Common myeloid progenitor, CD34-positive (primary cell): ENCODE measurements around the gene MLPH.

Experiments used
- CTCF ChIA-PET: fragments of 350-600 bp; sonication (Branson Sonifier 250); formaldehyde crosslinking; loops from one replicate; lab custom pipeline; 2021; ENCODE audit warnings: antibody characterized with exemption; lab: Charles Lee
- POLR2A ChIA-PET: fragments of 350-600 bp; sonication (Branson Sonifier 250); formaldehyde crosslinking; loops from one replicate; lab custom pipeline; 2021; ENCODE audit warnings: antibody characterized with exemption; lab: Charles Lee
- DNase-seq, 3 donors: peaks; one replicate each; pipeline versions ENCODE4 v3.0.0 to v3.0.0-alpha.2; 2013
- H3K27ac ChIP-seq, 2 experiments: 1 replicate in 1 of 2; 2 replicates in 1 of 2; pipeline ENCODE4 v1.7.0; 2013; ENCODE audit warnings: inconsistent platforms in 2 of 2, low read length in 2 of 2, mild to moderate bottlenecking in 2 of 2, low read depth in 1 of 2, moderate library complexity in 1 of 2; ENCODE audit not compliant: severe bottlenecking in 2 of 2, insufficient read depth in 1 of 2, poor library complexity in 1 of 2
- H3K27me3 ChIP-seq, 5 experiments: replicated peaks in 2 of 5; 1 replicate in 3 of 5; 2 replicates in 2 of 5; pipeline versions ENCODE4 v1.6.1 to v1.7.0; 2013; ENCODE audit warnings: low read length in 4 of 5, mild to moderate bottlenecking in 2 of 5, moderate library complexity in 2 of 5, inconsistent platforms in 1 of 5; ENCODE audit not compliant: insufficient read depth in 5 of 5, control insufficient read depth in 4 of 5
- H3K36me3 ChIP-seq, 4 experiments: 1 replicate in 2 of 4; 2 replicates in 2 of 4; pipeline versions ENCODE4 v1.6.1 to v1.7.0; 2013; ENCODE audit warnings: low read length in 3 of 4, control low read depth in 1 of 4, mild to moderate bottlenecking in 1 of 4; ENCODE audit not compliant: control insufficient read depth in 4 of 4, insufficient read depth in 4 of 4
- H3K4me1 ChIP-seq, 4 experiments: 1 replicate in 3 of 4; 2 replicates in 1 of 4; pipeline versions ENCODE4 v1.6.1 to v1.7.1; 2013; ENCODE audit warnings: low read length in 3 of 4, mild to moderate bottlenecking in 3 of 4, control low read depth in 1 of 4, inconsistent platforms in 1 of 4, moderate library complexity in 1 of 4; ENCODE audit not compliant: control insufficient read depth in 4 of 4, insufficient read depth in 4 of 4; ENCODE audit errors: control extremely low read depth in 1 of 4
- H3K4me3 ChIP-seq, 7 experiments: 1 replicate in 4 of 7; 2 replicates in 3 of 7; pipeline versions ENCODE4 v1.5.1 to v1.7.0; 2013; ENCODE audit warnings: mild to moderate bottlenecking in 7 of 7, low read length in 6 of 7, moderate library complexity in 6 of 7, inconsistent platforms in 2 of 7, low read depth in 2 of 7, control low read depth in 1 of 7; ENCODE audit not compliant: insufficient read depth in 4 of 7, control insufficient read depth in 1 of 7; ENCODE audit errors: extremely low read depth in 1 of 7
- H3K9me3 ChIP-seq, 5 experiments: 1 replicate in 4 of 5; 2 replicates in 1 of 5; pipeline versions ENCODE4 v1.6.1 to v1.7.1; 2013; ENCODE audit warnings: low read length in 4 of 5, mild to moderate bottlenecking in 2 of 5, inconsistent platforms in 1 of 5, low read depth in 1 of 5, moderate library complexity in 1 of 5; ENCODE audit not compliant: control insufficient read depth in 4 of 5, insufficient read depth in 2 of 5; ENCODE audit errors: control extremely low read depth in 1 of 5
- WGBS: methylation state at CpG from one replicate; pipeline ENCODE4 v1.1.5; 2013; ENCODE audit not compliant: insufficient coverage; 5-methylcytosine and 5-hydroxymethylcytosine counted together

MLPH gene

DNA sequence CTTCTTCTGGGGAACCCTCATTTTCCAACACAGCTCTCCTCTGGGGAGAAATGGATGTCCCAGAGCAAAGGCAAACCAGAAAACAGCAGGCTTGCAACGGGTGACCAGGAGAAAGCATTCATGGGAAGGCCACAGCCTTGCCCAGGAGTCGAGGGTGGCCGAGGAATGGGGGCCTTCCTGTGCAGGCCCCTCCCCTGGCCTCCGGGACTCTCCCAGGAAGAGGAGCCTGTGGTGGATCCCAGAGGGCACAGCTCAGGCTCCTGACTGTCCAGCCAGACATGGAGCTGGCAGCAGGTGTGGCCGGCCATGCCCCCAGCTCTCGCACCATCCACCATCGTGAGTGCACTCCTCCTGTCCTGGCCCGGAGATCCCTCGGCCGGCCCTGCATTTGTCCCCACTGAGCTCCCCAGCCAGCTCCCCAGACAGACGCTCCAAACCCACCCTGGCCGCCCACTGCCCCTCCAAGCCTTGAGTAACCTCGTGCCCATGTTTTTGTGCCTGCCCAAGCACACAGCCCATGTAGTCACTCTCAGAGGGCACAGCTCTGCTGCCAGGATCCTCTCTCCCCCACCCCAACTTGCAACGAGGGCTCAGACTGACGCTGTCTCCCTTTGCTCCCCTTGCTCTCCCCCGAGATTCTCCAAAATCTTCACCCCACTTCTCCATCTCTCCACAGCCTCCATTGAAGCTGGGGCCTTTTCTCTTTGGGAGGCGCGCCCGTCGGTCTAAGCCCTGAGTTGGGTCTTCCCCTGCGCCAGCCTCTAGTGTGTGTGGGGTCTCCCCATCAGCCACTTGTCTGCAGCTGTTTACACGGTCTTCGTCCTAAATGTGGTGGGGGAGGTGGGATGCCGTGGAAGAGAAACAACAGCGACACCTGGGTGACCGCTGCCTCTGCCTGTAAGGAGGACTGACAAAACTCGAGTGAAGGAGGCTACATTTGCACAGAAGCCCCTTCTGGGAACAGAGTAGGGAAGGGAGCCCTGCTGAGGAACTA, 89.1 kb downstream of the MLPH start:
- 93% methylated on average over 22 of the region's 27 CpGs for WGBS
- no peaks in the 10 kb centered on the region for H3K36me3 ChIP-seq
- ChIA-PET POLR2A (no interaction called here), CTCF (interaction anchor here (0.5 to 1.1 kb wide), 5 partner anchors 30 to 307 kb away, joined by 3 to 6 read pairs (median 3); no protein-coding TSS in a partner anchor)
- DNase-seq: no peak
- no peaks in the 10 kb centered on the region for H3K9me3 ChIP-seq
- H3K4me3 ChIP-seq: no peak overlapping the region
- H3K27ac ChIP-seq: no peak overlapping the region
- H3K4me1 ChIP-seq: peaks cover 0 to 7% (median 0%) of the 10 kb centered on the region in 4 experiments
- no peaks in the 10 kb centered on the region for H3K27me3 ChIP-seq

- Histone ChIP-seq H3K27me3 (no peaks in the 10 kb centered on the region), H3K9me3 (no peaks in the 10 kb centered on the region), H3K4me3 (no peak overlapping the region), H3K4me1 (peaks cover 0 to 10% (median 6%) of the 10 kb centered on the region in 4 experiments), H3K36me3 (no peaks in the 10 kb centered on the region), H3K27ac (no peak overlapping the region)
- WGBS: 95% methylated on average over 8 of the region's 9 CpGs
- CTCF ChIA-PET: interaction anchor here (1.1 to 1.2 kb wide), 3 partner anchors 36 to 168 kb away, joined by 3 to 6 read pairs (median 3); no protein-coding TSS in a partner anchor
- no peak for DNase-seq
- POLR2A ChIA-PET: interaction anchor here (0.6 kb wide), 1 partner anchor 205 kb away, joined by 3 read pairs; no protein-coding TSS in a partner anchor
These were observed 89.9 kb downstream of the MLPH start for GRCh38 chr2:237576974-237577373.

- DNase-seq: no peak
- 97% methylated on average over 10 of the region's 10 CpGs for WGBS
- H3K27me3 ChIP-seq: no peaks in the 10 kb centered on the region
- H3K36me3 ChIP-seq: no peaks in the 10 kb centered on the region
- POLR2A ChIA-PET: interaction anchor here (0.6 kb wide), 1 partner anchor 204 kb away, joined by 3 read pairs; no protein-coding TSS in a partner anchor
- H3K4me3 ChIP-seq: no peak overlapping the region
- H3K27ac ChIP-seq: no peak overlapping the region
- CTCF ChIA-PET: interaction anchor here (1.1 to 1.2 kb wide), 2 partner anchors 36 to 167 kb away, joined by 3 read pairs; no protein-coding TSS in a partner anchor
- H3K4me1 ChIP-seq: peaks cover 0 to 12% (median 8%) of the 10 kb centered on the region in 4 experiments
- H3K9me3 ChIP-seq: no peaks in the 10 kb centered on the region
These were observed 90.4 kb downstream of the MLPH start for GRCh38 chr2:237577458-237577857.

GRCh38 chr2:237577956-237578870, 91.2 kb downstream of the MLPH start:
- POLR2A ChIA-PET: no interaction called here
- no peaks in the 10 kb centered on the region for H3K36me3 ChIP-seq
- CTCF ChIA-PET: interaction anchor here (0.9 to 1.2 kb wide), 2 partner anchors 167 to 170 kb away, joined by 3 read pairs; no protein-coding TSS in a partner anchor
- peaks cover 0 to 12% (median 8%) of the 10 kb centered on the region in 4 experiments for H3K4me1 ChIP-seq
- WGBS: 98% methylated on average over 26 of the region's 26 CpGs
- H3K27ac ChIP-seq: no peak overlapping the region
- H3K9me3 ChIP-seq: no peaks in the 10 kb centered on the region
- no peaks in the 10 kb centered on the region for H3K27me3 ChIP-seq
- H3K4me3 ChIP-seq: no peak overlapping the region
- DNase-seq: no peak

DNA sequence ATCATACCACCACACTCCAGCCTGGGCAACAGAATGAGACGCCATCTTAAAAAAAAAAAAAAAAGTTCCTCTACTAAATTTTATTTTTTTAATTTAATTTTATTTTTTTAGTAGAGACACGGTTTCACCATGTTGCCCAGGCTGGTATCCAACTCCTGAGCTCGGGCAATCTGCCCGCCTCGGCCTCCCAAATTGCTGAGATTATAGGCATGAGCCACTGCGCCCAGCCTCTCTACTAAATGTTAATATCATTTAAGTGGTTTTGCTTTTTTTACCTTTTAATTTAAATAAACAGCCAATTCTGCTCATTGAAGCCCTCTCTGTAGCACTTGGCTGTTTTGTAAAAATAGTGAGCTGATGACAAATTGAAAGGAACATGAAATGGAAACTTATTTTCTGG, 94.3 kb downstream of the MLPH start:
- WGBS: no CpG with 5 or more reads among the region's 6 CpGs
- Histone ChIP-seq H3K27me3 (no peaks in the 10 kb centered on the region), H3K9me3 (no peaks in the 10 kb centered on the region), H3K36me3 (no peaks in the 10 kb centered on the region), H3K4me3 (peak overlapping the region in 1 of 7 experiments; percentile 46), H3K4me1 (peaks cover 0 to 12% (median 8%) of the 10 kb centered on the region in 4 experiments), H3K27ac (no peak overlapping the region)
- CTCF ChIA-PET: interaction anchor here (0.6 to 4.8 kb wide), 25 partner anchors 9 to 460 kb away, joined by 3 to 86 read pairs (median 6); partner anchors contain the start of gene RAB17
- DNase-seq: no peak
- POLR2A ChIA-PET: interaction anchor here (0.6 to 0.8 kb wide), 3 partner anchors 163 to 1227 kb away, joined by 3 to 4 read pairs (median 3); no protein-coding TSS in a partner anchor
